Measurements from ENCODE around the gene ACAA1. TPM values are rescaled to one million over a fixed set of nuclear protein-coding genes. Genes with fewer than 3 reads are reported as not detected.
"Not testable (repeated sequence)": the region's sequence is repeated elsewhere in the genome, so short reads cannot be mapped to it uniquely, and the experiment has no call there.

The ACAA1 gene
- total RNA-seq, 1 experiment from 2014 or later = 49.0 TPM

GRCh38 chr3:38082296-38082695 is 54.6 kb downstream of the ACAA1 start:
- BruUV-seq (replicated peaks); RAD21 ChIA-PET (ENCODE audit: low non-redundant PET in 1 of 2, low total read pairs in 2 of 2, uncharacterized antibody in 2 of 2, unreplicated experiment in 2 of 2); H3K79me2 ChIP-seq (ENCODE audit: insufficient read depth, low read length); intact Hi-C loops (cut with micrococcal nuclease); H3K27ac ChIP-seq (ENCODE audit: low read depth, low read length); H3K4me3 ChIP-seq (replicated peaks in 1 of 2; ENCODE audit: low read depth in 1 of 2, low read length in 2 of 2); H2AFZ ChIP-seq (ENCODE audit: low read depth, low read length, poor library complexity, severe bottlenecking); H3K9me3 ChIP-seq (ENCODE audit: control insufficient read depth in 1 of 2, insufficient read depth in 1 of 2, low read depth in 1 of 2, low read length in 2 of 2); H4K20me1 ChIP-seq (ENCODE audit: insufficient read depth); H3K4me2 ChIP-seq (ENCODE audit: low read length); H3K4me1 ChIP-seq (ENCODE audit: control insufficient read depth in 1 of 2, insufficient read depth in 2 of 2, low read length in 2 of 2); H3K27me3 ChIP-seq (ENCODE audit: insufficient read depth, low read length); ATAC-seq; CTCF ChIA-PET; H3K9ac ChIP-seq (ENCODE audit: low read length); H3K36me3 ChIP-seq (ENCODE audit: control insufficient read depth in 1 of 2, insufficient read depth in 2 of 2, low read length in 2 of 2); H3K9me2 ChIP-seq (ENCODE audit: insufficient read depth); POLR2A ChIA-PET; DNase-seq (ENCODE audit: low read depth, low spot score): not testable (repeated sequence)

GRCh38 chr3:38077073-38077472 is 59.9 kb downstream of the ACAA1 start:
- H2AFZ ChIP-seq (ENCODE audit: low read depth, low read length, poor library complexity, severe bottlenecking); DNase-seq (ENCODE audit: low read depth, low spot score); BruUV-seq (replicated peaks); CTCF ChIA-PET; POLR2A ChIA-PET; H3K27ac ChIP-seq (ENCODE audit: low read depth, low read length); H3K4me3 ChIP-seq (replicated peaks in 1 of 2; ENCODE audit: low read depth in 1 of 2, low read length in 2 of 2); H3K4me2 ChIP-seq (ENCODE audit: low read length); H3K79me2 ChIP-seq (ENCODE audit: insufficient read depth, low read length); intact Hi-C loops (cut with micrococcal nuclease); H3K9ac ChIP-seq (ENCODE audit: low read length); ATAC-seq; RAD21 ChIA-PET (ENCODE audit: low non-redundant PET in 1 of 2, low total read pairs in 2 of 2, uncharacterized antibody in 2 of 2, unreplicated experiment in 2 of 2); H4K20me1 ChIP-seq (ENCODE audit: insufficient read depth); H3K9me3 ChIP-seq (ENCODE audit: control insufficient read depth in 1 of 2, insufficient read depth in 1 of 2, low read depth in 1 of 2, low read length in 2 of 2); H3K27me3 ChIP-seq (ENCODE audit: insufficient read depth, low read length); H3K4me1 ChIP-seq (ENCODE audit: control insufficient read depth in 1 of 2, insufficient read depth in 2 of 2, low read length in 2 of 2); H3K9me2 ChIP-seq (ENCODE audit: insufficient read depth); H3K36me3 ChIP-seq (ENCODE audit: control insufficient read depth in 1 of 2, insufficient read depth in 2 of 2, low read length in 2 of 2): not testable (repeated sequence)

Other genes starting within 250 kb of the ACAA1 start
- 1.2 TPM for gene VILL, start 146.3 kb downstream of the ACAA1 start, total RNA-seq (2021; ENCODE audit: unreplicated experiment)
- gene PLCD1, start 107.5 kb downstream of the ACAA1 start, total RNA-seq (2021; ENCODE audit: unreplicated experiment) = 15.9 TPM
- 0.61 TPM for gene DLEC1, start 97.9 kb downstream of the ACAA1 start, total RNA-seq (2021; ENCODE audit: unreplicated experiment)
- gene MYD88, start 1.5 kb upstream of the ACAA1 start, total RNA-seq (2021; ENCODE audit: unreplicated experiment) = 14.8 TPM
- 35.1 TPM for gene OXSR1, start 28.4 kb upstream of the ACAA1 start, total RNA-seq (2021; ENCODE audit: unreplicated experiment)
- gene SLC22A13, start 128.7 kb upstream of the ACAA1 start, total RNA-seq (2021; ENCODE audit: unreplicated experiment) = 0.47 TPM
- 0.22 TPM for gene SLC22A14, start 145.2 kb upstream of the ACAA1 start, total RNA-seq (2021; ENCODE audit: unreplicated experiment)
- gene XYLB, start 209.7 kb upstream of the ACAA1 start, total RNA-seq (2021; ENCODE audit: unreplicated experiment) = 14.0 TPM